ENCODE data around the gene PDCL2. TPM values are rescaled to one million over a fixed set of nuclear protein-coding genes. Genes with fewer than 3 reads are reported as not detected.

PDCL2 gene
- total RNA-seq, 1 experiment from 2014 or later = not detected

GRCh38 chr4:55608591-55608990, 16.5 kb upstream of the PDCL2 start:
- H3K4ac ChIP-seq (ENCODE audit: low read depth, low read length) = no peak overlapping the region
- peaks cover 0 to 6% (median 0%) of the 10 kb centered on the region in 3 experiments; a peak in 1 of 7 replicates for H3K36me3 Mint-ChIP-seq (ENCODE audit: insufficient read depth in 1 of 3, low read depth in 3 of 3)
- WGBS (ENCODE audit: extremely low coverage, insufficient read length, low lambda C conversion rate) = no CpG with 5 or more reads among the region's 1 CpG

More at GRCh38 chr4:55608591-55608990, 16.5 kb upstream of the PDCL2 start:
- Histone ChIP-seq H3K9me3 (ENCODE audit: control insufficient read depth, low read depth, low read length) (no peaks in the 10 kb centered on the region), H4K8ac (replicated peaks; ENCODE audit: insufficient read length, low read depth, low read length) (no peak overlapping the region), H4K91ac (ENCODE audit: insufficient read length, low read depth, low read length) (no peak overlapping the region), H3K27me3 (ENCODE audit: insufficient read depth, low read length) (no peaks in the 10 kb centered on the region), H2BK20ac (ENCODE audit: low read depth, low read length, poor library complexity, severe bottlenecking) (no peak overlapping the region), H3K18ac (ENCODE audit: insufficient read length, low read depth, low read length) (no peak overlapping the region), H2BK5ac (ENCODE audit: insufficient read length, low read length) (no peak overlapping the region), H3K14ac (ENCODE audit: insufficient read depth, low read length) (no peak overlapping the region), H3K23me2 (ENCODE audit: insufficient read length, low read depth, low read length, poor library complexity, severe bottlenecking) (no peaks in the 10 kb centered on the region), H3K79me1 (ENCODE audit: insufficient read depth, low read depth, low read length, poor library complexity, severe bottlenecking) (no peaks in the 10 kb centered on the region), H2BK15ac (ENCODE audit: low read depth, low read length) (no peak overlapping the region), H2BK120ac (ENCODE audit: low read depth, low read length, poor library complexity, severe bottlenecking) (no peak overlapping the region), H3T11ph (ENCODE audit: low read length) (no peak overlapping the region), H4K5ac (ENCODE audit: insufficient read length, low read depth, low read length) (no peak overlapping the region), H3K27ac (ENCODE audit: insufficient read length, low read depth, low read length) (no peak overlapping the region), H3K9ac (ENCODE audit: extremely low read depth, insufficient read length, low read length) (no peak overlapping the region), H3K4me2 (ENCODE audit: insufficient read depth, insufficient read length, low read length) (no peak overlapping the region), H2AFZ (ENCODE audit: low read length) (no peak overlapping the region), H3K23ac (ENCODE audit: insufficient read length, low read depth, low read length) (no peak overlapping the region), H3K4me1 (ENCODE audit: insufficient read depth, low read length) (no peaks in the 10 kb centered on the region), H3K79me2 (ENCODE audit: insufficient read depth, low read length) (no peaks in the 10 kb centered on the region), H4K20me1 (ENCODE audit: control insufficient read depth, insufficient read depth, insufficient read length) (no peaks in the 10 kb centered on the region), H2AK5ac (ENCODE audit: insufficient read length, low read length) (no peak overlapping the region), H2BK12ac (ENCODE audit: insufficient read length, low read depth, low read length) (no peak overlapping the region), H3K56ac (ENCODE audit: insufficient read length, low read depth, low read length) (no peak overlapping the region)
- Mint-ChIP-seq H3K27ac (no peak overlapping the region), H3K27me3 (ENCODE audit: low read depth) (no peaks in the 10 kb centered on the region), H3K4me1 (peaks cover 8 to 12% of the 10 kb centered on the region in 2 experiments), H3K4me3 (no peak overlapping the region), H3K9me3 (no peaks in the 10 kb centered on the region)
- TF ChIP-seq, protein P1, sequence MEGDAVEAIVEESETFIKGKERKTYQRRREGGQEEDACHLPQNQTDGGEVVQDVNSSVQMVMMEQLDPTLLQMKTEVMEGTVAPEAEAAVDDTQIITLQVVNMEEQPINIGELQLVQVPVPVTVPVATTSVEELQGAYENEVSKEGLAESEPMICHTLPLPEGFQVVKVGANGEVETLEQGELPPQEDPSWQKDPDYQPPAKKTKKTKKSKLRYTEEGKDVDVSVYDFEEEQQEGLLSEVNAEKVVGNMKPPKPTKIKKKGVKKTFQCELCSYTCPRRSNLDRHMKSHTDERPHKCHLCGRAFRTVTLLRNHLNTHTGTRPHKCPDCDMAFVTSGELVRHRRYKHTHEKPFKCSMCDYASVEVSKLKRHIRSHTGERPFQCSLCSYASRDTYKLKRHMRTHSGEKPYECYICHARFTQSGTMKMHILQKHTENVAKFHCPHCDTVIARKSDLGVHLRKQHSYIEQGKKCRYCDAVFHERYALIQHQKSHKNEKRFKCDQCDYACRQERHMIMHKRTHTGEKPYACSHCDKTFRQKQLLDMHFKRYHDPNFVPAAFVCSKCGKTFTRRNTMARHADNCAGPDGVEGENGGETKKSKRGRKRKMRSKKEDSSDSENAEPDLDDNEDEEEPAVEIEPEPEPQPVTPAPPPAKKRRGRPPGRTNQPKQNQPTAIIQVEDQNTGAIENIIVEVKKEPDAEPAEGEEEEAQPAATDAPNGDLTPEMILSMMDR (conservative IDR thresholded peaks at IDR 0.05) = no peak
- no peak for DNase-seq
